Natural killer cell (primary cell): ENCODE results near the gene CCDC50. TPM values are rescaled to one million over a fixed set of nuclear protein-coding genes. Genes with fewer than 3 reads are reported as not detected.

ENCODE experiments used
- ATAC-seq, 3 donors: fragments of 150-1000 bp in 2 of 3; fragments of 200-7000 bp in 1 of 3; cut with Tn5 transposase; 1 replicate in 1 of 3; 2 replicates in 2 of 3; pipeline ENCODE4 v1.10.0; 2021; ENCODE audit warnings: mild to moderate bottlenecking in 2 of 3, moderate library complexity in 2 of 3
- DNase-seq, 2 donors: peaks; one replicate each; pipeline versions ENCODE4 v3.0.0 to v3.0.0-alpha.2; 2013 to 2021; ENCODE audit warnings: mixed read lengths in 1 of 2
- H3K27ac ChIP-seq: one replicate; pipeline ENCODE4 v1.5.1; 2013; ENCODE audit warnings: mild to moderate bottlenecking, low read length
- H3K27me3 ChIP-seq: one replicate; pipeline ENCODE4 v1.6.1; 2013; ENCODE audit warnings: low read length; ENCODE audit not compliant: control insufficient read depth, insufficient read depth
- H3K36me3 ChIP-seq: one replicate; pipeline ENCODE4 v1.6.1; 2013; ENCODE audit warnings: low read length; ENCODE audit not compliant: control insufficient read depth, insufficient read depth
- H3K4me1 ChIP-seq: one replicate; pipeline ENCODE4 v1.6.1; 2013; ENCODE audit warnings: low read length; ENCODE audit not compliant: control insufficient read depth, insufficient read depth
- H3K4me3 ChIP-seq: one replicate; pipeline ENCODE4 v1.5.1; 2013; ENCODE audit warnings: low read length
- H3K9me3 ChIP-seq: one replicate; pipeline ENCODE4 v1.6.1; 2013; ENCODE audit warnings: low read length; ENCODE audit not compliant: control insufficient read depth, insufficient read depth
- H3K27ac Mint-ChIP-seq, 2 donors: one replicate each; pipeline ENCODE4 v1.8.0; 2022; ENCODE audit warnings: mild to moderate bottlenecking in 2 of 2, mixed read lengths in 2 of 2, moderate library complexity in 1 of 2
- H3K27me3 Mint-ChIP-seq, 2 donors: one replicate each; pipeline ENCODE4 v1.8.0; 2022; ENCODE audit warnings: low read depth in 2 of 2, mixed read lengths in 2 of 2
- H3K36me3 Mint-ChIP-seq: one replicate; pipeline ENCODE4 v1.8.0; 2022; ENCODE audit warnings: mixed read lengths
- H3K4me1 Mint-ChIP-seq, 2 donors: one replicate each; pipeline ENCODE4 v1.8.0; 2022; ENCODE audit warnings: mixed read lengths in 2 of 2
- H3K4me3 Mint-ChIP-seq: one replicate; pipeline ENCODE4 v1.8.0; 2022; ENCODE audit warnings: mild to moderate bottlenecking, moderate library complexity, mixed read lengths
- H3K9me3 Mint-ChIP-seq, 2 donors: one replicate each; pipeline ENCODE4 v1.8.0; 2022; ENCODE audit warnings: mixed read lengths in 2 of 2
- CTCF ChIP-seq: fragments of 200-600 bp; IDR thresholded peaks from one replicate; pipeline ENCODE4 v1.8.0; 2022; ENCODE audit warnings: antibody characterized with exemption
- WGBS: methylation state at CpG from one replicate; pipeline ENCODE4 v1.1.7; 2013; ENCODE audit warnings: missing lambda C conversion rate; ENCODE audit not compliant: insufficient coverage; 5-methylcytosine and 5-hydroxymethylcytosine counted together
- intact Hi-C: fragments of 100-400 bp; cut with micrococcal nuclease; formaldehyde crosslinking; loops from one replicate; pipeline ENCODE4 v1.14.2; 2022
- total RNA-seq, 4 donors: library from RNA; stranded (reverse); fragments of 120-200 nt in 1 of 4; gene quantifications; one replicate each; pipeline versions ENCODE4 v1.2.3 to v1.2.4, GENCODE V29; 2013 to 2022

Gene CCDC50
- total RNA-seq, 3 donors from 2014 or later (not counting 1 experiment from before 2014, with no cell fraction given), result 19.9 to 27.3 (median 22.6) TPM

GRCh38 chr3:191303596-191303995 is 25.6 kb upstream of the CCDC50 start:
- ATAC-seq, result no peak
- TF ChIP-seq CTCF, result no peak
- WGBS, result 30% methylated on average over 2 of the region's 3 CpGs
- Histone ChIP-seq H3K36me3 (no peaks in the 10 kb centered on the region), H3K4me3 (no peak overlapping the region), H3K9me3 (no peaks in the 10 kb centered on the region), H3K4me1 (peaks cover 9% of the 10 kb centered on the region), H3K27ac (no peak overlapping the region), H3K27me3 (no peaks in the 10 kb centered on the region)
- no peak overlapping the region for H3K4me3 Mint-ChIP-seq
- DNase-seq, result no peak
- peaks cover 0 to 4% of the 10 kb centered on the region in 2 donors for H3K27me3 Mint-ChIP-seq
- no peaks in the 10 kb centered on the region for H3K36me3 Mint-ChIP-seq
- H3K9me3 Mint-ChIP-seq, result no peaks in the 10 kb centered on the region
- no peak overlapping the region for H3K27ac Mint-ChIP-seq
- intact Hi-C loops, result no loop called here
- H3K4me1 Mint-ChIP-seq, result no peaks in the 10 kb centered on the region

GRCh38 chr3:191306428-191306827 is 22.8 kb upstream of the CCDC50 start:
- no peaks in the 10 kb centered on the region for H3K4me1 ChIP-seq
- TF ChIP-seq CTCF, result no peak
- no peak overlapping the region for H3K27ac ChIP-seq
- no peaks in the 10 kb centered on the region for H3K36me3 ChIP-seq
- no peak for DNase-seq
- no peaks in the 10 kb centered on the region for H3K27me3 ChIP-seq
- no peak overlapping the region for H3K4me3 Mint-ChIP-seq
- 95% methylated on average over 4 of the region's 4 CpGs for WGBS
- H3K4me3 ChIP-seq, result no peak overlapping the region
- intact Hi-C loops, result no loop called here
- H3K27me3 Mint-ChIP-seq, result peaks cover 0 to 4% of the 10 kb centered on the region in 2 donors
- H3K4me1 Mint-ChIP-seq, result no peaks in the 10 kb centered on the region
- no peaks in the 10 kb centered on the region for H3K9me3 ChIP-seq
- no peak for ATAC-seq
- H3K27ac Mint-ChIP-seq, result no peak overlapping the region
- no peaks in the 10 kb centered on the region for H3K36me3 Mint-ChIP-seq
- H3K9me3 Mint-ChIP-seq, result no peaks in the 10 kb centered on the region

GRCh38 chr3:191307341-191307740 is 21.9 kb upstream of the CCDC50 start:
- no peaks in the 10 kb centered on the region for H3K4me1 Mint-ChIP-seq
- 96% methylated on average over 4 of the region's 4 CpGs for WGBS
- DNase-seq (no peak), ATAC-seq (no peak)
- H3K36me3 ChIP-seq, result no peaks in the 10 kb centered on the region
- no peaks in the 10 kb centered on the region for H3K36me3 Mint-ChIP-seq
- no peaks in the 10 kb centered on the region for H3K4me1 ChIP-seq
- no peaks in the 10 kb centered on the region for H3K9me3 ChIP-seq
- no peaks in the 10 kb centered on the region for H3K9me3 Mint-ChIP-seq
- no peak overlapping the region for H3K4me3 Mint-ChIP-seq
- H3K27me3 ChIP-seq, result no peaks in the 10 kb centered on the region
- no peak for TF ChIP-seq CTCF
- H3K27me3 Mint-ChIP-seq, result peaks cover 2 to 4% of the 10 kb centered on the region in 2 donors
- intact Hi-C loops, result no loop called here
- H3K4me3 ChIP-seq, result no peak overlapping the region
- no peak overlapping the region for H3K27ac Mint-ChIP-seq
- no peak overlapping the region for H3K27ac ChIP-seq

- Mint-ChIP-seq H3K36me3 (no peaks in the 10 kb centered on the region), H3K4me1 (no peaks in the 10 kb centered on the region), H3K4me3 (no peak overlapping the region), H3K27me3 (peaks cover 0 to 7% of the 10 kb centered on the region in 2 donors), H3K27ac (no peak overlapping the region), H3K9me3 (no peaks in the 10 kb centered on the region)
- Histone ChIP-seq H3K4me1 (no peaks in the 10 kb centered on the region), H3K9me3 (no peaks in the 10 kb centered on the region), H3K27me3 (no peaks in the 10 kb centered on the region), H3K4me3 (no peak overlapping the region), H3K36me3 (no peaks in the 10 kb centered on the region), H3K27ac (no peak overlapping the region)
- no peak for TF ChIP-seq CTCF
- DNase-seq (no peak), ATAC-seq (no peak)
- intact Hi-C loops, result no loop called here
- no CpG with 5 or more reads among the region's 2 CpGs for WGBS
Observed at GRCh38 chr3:191313296-191313695, 15.9 kb upstream of the CCDC50 start.
